GM18873 (cell line): ENCODE data around the gene NHSL2.
"Not testable (repeated sequence)": the region's sequence is repeated elsewhere in the genome, so short reads cannot be mapped to it uniquely, and the experiment has no call there.

Source experiments
- ATAC-seq: cut with Tn5 transposase; IDR thresholded peaks from one replicate; pipeline ENCODE4 v1.9.1; 2021; ENCODE audit warnings: mild to moderate bottlenecking, moderate library complexity, moderate number of reproducible peaks; ENCODE audit not compliant: unreplicated experiment, low FRiP score

The NHSL2 gene

DNA sequence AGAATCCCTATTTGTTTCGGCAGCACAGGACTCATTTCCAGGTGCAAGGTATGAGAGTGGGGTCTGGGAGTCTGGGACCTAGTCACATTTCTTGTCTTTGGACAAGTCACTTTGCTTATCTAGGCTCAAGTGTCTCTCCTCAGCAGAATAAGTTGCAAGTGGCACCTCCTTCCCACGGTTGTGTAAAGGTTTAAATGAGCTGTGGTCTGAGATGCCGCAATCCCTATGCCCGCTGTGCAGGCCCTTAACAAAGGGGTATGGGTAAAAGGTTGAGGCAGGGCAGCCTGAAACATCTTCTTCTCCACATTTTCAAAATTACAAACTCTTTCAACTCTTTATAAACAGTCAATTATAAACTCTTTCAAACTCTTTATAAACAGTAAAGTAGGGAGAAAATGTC, 127.4 kb downstream of the NHSL2 start:
- ATAC-seq, result no peak

DNA sequence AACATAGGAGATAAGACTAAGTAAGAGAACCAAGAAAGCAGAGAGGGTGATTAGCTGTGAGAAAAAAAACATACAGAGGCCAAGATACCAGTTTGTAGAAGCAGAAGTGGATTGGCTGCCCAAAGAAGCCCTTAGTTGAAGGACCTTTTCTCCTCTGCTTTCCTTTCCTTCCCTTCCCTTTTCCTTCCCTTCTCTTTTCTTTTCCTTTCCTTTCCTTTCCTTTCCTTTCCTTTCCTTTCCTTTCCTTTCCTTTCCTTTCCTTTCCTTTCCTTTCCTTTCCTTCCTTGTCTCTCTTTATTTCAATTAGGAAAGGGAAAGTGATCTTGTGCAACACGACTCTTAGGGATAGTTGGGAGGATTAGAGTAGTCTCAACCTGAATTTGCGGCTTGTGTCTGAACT, 128.2 kb downstream of the NHSL2 start:
- no peak for ATAC-seq

DNA sequence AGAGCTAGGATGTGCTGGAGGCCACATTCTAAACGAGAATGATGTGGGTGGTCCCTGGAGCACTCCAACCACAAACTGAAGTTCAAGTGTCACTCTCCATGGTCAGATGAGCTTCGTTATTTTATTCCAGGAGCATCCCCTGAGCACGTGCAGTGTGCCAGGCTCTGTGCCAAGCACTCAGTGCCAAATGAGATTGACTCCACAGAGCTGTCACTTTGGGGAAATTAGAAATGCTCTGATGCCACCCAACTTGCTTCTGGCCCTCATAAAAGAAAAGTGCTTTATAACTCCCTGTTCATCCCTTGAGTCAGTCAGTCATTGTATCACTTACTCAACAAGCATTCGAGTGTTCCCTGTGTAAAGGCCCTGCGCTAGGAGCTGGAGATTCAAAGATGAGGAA, 129.9 kb downstream of the NHSL2 start:
- ATAC-seq, result no peak

DNA sequence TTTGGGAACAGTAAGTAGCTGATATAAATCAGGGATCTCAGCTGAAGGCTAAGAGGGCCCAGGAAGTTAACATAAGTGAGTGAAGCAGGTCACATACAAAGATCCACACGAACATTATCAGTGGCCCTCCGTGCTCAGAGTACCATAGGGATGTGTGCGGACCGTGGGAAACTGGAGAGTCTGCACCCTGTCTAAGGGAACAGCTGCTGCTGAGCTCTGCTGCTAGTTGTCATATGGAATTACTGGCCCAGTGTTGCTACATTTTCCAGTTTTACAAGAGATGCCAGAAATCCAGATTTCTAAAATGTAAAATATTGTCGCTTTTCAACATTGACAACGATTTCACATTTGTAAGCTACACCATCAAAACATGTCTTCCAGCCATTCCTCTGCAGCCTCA, 130.5 kb downstream of the NHSL2 start:
- no peak for ATAC-seq

DNA sequence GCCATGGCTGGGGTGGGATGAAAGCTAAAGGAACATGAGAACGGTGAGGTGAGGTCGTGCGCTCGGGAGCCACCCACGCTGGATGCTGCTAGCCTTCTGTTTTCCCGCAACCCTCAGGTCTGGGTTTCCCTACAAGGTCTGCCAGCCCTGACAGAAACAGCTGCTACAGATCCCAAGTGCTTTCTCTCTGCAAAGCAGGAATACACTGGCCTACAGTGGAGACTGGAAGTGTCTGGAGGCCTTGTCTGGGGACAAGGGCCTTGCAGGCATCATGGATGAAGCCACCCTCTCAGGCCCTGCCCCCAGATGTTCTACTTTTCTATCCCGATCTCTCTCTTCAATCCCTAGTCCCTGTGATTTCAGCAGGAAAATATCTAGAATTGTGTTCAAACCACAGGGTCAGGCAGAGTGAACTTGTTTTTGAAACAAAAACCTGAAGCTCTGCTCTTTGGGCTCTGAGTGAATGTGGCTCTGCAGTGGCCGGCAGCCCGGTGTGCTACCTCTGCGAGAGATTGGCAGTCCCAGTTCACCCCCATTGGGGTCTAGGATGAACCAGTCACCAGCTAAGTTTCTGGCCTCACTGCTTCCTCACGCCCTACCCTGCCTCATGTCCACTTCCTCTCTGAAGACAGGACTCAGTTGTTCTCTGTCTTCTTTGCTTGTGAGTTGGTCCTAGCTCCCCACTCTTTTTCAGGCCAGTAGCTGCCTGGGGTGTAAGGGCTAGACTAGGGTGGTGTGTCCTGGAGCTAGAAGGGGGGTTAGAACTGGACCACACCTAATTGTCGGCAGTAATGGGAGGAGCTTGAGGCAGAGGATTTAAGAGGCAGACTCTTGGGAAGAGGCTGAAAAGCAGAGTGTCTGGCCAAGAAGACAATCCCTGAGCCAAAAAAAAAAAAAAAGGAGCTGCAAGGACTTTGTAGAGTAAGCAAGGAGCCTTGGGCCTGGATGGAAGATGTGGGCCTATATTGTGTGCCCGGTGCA, 131.5 kb downstream of the NHSL2 start:
- ATAC-seq, result no peak

DNA sequence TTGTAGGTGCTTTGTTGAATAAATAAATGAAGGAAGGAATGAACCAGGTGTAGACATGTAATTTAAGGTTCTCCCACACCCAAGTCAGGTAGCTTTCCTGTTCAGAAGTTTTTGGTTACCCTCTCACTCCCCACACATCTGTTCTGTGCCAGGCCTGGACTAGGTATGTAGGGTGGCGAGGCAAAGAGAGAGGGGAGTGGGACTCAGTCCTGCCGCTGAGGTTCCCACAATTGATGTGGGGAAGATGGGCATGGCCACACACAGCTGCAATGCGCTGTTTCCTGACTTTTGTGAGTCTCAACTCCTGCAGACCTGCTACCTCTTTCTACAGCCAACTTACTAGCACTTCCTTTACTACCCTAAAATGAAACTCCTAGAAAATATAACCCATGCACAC, 132.2 kb downstream of the NHSL2 start:
- ATAC-seq, result no peak

DNA sequence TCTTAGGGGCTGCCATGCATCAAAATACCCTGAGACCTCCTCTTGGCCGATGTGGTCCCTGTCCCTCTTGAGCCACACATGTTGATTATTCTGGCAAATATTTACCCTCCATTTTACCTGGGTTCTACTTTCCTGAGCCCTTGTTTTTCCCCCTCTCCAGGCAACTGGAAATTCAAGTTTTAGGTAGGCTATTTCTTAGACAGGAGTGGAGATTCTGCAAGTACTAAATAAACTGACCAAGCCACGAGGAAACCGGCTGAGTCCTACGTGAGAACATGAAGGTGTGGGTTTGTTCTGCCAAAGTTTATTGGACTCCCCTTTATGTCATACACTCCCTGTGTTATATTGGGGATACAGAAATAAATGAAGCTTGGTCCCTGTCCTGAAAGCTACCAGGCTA, 133.0 kb downstream of the NHSL2 start:
- no peak for ATAC-seq

DNA sequence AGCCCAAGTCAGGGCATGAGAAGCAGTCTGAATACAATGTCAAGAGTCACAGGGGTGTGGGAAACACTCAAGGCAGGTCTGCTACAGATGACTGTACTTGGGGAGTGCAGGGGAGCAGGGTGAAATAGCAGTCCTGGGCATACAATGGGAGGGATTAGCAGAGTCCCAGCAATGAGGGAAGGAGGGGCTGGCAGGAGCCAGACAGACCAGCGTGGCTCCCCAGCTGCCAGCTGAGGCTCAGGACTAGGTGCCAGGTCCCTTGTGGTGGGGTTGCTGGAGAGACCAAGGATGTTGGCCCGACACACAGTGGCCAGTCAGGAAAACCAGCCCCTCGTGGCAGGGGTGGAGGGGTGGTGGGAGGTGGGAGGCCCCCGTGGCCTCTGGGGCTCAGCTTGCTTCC, 134.5 kb downstream of the NHSL2 start:
- no peak for ATAC-seq

DNA sequence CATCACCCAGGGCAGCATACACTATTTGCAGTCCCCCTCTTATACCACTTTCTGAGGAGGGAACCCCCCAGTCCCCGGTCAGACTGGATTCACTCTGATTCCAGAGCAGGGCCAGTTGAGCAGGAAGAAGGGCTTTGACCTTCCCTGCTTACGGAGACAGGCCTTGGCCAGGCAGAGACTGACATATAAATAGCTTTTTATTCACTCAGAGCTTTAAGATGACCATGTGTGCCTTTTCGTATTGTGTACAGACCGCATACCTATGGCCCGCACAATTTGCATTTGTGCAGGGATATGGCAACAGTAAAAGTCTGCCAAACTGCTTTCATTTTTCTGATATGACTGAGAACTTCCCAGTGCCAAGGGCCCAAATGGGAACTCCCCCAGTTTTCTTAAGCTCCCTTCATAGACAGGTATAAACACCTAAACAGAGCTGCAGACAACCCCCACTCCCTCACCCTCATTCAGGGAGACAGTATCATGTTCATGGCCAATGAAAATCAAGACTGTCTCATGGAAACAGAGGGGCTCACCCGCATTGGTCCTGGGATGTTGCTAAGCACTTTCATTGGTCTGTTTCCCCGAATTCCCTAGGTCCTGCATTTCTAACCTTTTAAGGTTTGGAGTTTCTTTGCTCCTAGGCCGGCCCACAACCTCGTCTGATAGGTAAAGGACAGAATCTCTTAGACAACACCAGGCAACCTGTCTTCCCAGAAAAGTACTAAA, 135.1 kb downstream of the NHSL2 start:
- no peak for ATAC-seq

DNA sequence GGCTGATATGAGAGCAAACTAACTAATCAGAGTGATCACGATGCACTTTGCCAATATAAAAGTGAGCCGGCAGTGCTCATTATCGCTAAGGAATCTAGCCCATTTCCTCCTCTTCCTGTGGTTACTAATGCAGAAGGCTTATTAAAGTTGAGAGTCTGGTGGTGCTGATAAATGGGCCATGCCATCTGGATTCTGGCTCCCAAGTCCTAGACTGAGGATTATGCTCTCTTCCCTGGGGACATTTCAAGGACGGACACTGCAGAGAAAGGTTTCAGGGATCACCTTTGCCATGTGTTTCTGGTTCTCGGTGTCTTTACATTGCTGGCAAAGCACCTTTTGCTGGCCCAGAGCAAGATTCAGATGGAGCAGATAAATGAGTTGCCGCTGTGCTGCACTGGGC, 135.8 kb downstream of the NHSL2 start:
- ATAC-seq, result no peak

DNA sequence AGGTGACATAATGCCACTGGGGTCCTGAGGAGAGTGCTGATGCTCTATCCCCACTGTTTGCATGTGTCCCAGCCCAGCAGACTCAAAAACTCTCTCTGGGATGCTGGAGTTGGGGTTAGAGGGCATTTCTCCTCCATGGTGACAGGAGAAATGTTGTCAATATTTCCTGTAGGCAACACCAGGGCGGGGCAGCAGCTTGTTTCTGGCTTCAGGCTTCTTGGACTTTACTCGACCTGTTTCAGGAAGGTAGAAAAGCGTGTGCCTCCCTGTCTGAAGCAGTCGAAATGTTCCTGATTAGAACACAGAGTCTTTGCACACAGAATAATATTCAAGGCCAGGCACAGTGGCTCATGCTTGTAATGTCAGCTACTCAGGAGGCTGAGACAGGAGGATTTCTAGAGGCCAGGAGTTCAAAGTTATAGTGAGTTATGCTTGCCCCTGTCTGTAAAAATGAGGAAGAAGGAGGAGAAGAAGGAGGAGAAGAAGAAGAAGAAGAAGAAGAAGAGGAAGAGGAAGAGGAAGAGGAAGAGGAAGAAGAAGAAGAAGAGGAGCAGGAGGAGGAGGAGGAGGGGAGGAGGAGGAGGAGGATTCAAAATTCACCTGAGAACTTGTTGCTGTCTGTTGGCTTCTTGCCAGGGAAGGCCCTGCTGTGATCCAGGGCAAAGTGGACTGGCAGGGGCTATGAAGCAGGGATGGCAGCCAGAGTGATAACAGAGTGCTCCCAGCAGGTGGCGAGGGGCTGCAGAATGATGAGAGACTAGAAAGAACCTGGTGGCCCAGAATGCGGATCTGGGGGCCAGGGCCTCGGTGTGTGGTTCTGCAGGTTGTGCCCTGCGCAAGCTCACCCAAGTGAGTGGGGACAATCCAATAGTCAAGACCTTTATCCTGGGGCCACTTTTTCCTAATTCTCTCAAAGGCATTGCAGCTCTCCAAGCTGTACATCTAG, 138.1 kb downstream of the NHSL2 start:
- no peak for ATAC-seq

DNA sequence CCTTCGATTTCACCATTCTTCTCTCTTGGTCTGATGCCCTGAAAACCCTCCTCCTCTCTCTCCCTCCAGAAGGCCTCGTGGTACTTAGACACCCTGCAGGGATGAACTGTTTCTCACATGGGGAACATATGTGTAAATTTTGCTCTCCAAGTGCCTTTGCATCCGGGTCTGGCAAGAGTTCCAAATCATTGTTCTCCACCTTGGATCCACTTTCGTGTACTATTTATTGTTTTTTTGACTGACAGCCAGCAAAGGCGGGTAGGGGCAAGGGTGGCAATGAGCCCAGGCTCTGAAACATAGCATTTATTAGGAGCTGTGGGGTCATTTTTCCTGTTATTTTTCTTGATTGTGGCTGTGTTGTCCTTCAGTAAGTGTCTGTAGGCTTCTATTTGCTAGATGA, 139.4 kb downstream of the NHSL2 start:
- ATAC-seq, result no peak

DNA sequence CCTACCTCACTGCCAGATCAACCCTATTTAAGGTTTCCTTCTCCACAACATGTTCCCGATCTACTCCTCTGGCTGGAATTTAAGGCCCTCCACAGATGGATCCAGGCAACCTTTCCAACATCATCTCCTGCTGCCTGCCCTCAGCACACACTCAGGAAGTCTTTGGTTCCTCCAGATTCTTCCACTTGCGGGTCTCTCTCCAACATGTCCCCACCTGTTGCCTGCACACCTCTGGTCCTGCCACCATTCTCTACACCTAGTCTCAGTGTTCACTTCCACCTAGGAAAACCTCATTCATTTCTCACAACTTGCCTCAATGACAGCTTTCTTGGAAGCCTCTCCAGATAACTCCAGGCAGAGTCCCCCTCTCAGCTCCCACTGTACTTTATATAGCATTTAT, 140.9 kb downstream of the NHSL2 start:
- no peak for ATAC-seq

DNA sequence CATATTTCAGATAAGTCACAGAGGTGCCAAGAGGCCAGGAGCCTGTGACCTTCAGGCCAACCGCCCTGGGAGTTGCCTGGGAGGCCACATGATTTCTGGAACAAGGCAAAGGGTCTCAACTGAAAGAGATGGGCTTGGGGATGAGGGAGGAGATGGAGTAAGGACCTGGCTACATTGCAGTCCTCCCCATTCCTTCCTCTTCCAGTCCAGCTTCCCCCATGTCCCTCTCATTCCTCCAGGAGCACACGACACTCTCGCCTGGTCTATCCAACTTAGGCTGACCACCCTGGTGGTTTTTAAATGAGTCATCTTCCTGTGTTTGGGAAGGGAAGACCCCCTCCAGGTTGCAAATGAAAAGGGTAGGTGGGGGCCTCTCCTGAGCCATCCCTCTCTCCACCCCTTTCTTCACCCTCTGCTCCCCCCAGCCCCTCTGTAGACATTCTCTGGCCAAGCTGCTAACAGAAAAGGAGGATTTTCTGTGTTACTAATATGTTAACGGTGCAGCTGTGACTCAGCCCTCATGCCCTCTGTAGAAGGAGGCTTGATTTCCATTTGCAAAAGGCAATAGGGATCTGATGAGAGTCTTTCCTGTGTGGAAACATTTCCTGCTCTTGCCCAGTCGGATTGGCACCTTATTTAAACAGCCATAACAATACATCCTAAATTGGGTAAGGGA, 141.9 kb downstream of the NHSL2 start:
- ATAC-seq, result no peak

DNA sequence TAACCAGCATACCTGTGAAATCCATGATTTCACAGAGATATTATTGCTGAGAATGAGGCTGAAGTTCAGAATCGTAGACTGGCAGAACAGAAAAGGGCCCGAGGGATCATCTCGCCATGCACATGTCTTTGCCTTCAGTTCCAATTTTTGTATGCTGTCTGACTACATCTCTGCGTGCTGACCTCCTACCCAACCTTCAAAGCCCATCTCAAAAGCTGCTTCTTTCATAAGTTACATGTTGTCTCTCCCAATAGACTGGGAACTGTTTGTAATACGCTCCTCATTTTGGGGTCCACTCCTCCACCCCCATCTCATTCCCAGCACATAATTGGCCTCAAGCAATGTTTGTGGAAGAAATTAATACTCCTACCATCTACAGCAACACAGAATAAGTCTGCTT, 142.9 kb downstream of the NHSL2 start:
- no peak for ATAC-seq

DNA sequence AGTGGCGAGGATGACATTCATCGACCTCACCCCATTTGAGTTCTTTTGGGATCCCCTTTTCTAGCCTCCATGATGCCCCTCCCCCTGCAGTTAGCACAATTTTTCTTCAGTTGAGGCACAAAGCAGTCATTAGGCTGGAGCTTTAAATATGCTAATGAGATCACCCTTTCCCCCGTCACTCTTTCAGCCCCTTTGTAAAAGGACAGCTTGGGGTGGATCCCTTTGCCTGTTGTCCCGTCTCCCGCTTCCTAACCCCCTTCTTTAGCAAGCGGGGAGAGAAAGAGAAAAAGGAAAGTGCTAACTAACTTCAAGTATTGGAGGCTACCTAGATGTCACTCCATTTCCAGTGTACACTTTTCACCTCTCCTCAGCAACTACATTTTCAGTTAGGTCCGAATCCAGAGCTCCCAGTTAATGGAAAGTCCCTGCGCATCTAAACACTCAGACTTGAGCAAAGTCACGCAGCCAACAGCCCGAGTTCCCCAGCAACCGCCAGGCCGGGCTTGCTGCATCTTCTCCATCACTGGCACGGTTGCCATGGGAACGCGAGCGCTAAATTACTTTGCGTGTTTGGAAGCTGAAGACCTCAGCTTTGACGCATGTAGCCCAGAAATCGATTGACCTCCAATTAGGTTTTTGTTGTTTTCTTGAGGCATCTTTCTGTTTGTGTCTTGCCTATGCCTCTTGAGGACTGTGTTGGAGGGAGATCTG, 144.3 kb downstream of the NHSL2 start:
- ATAC-seq, result no peak

DNA sequence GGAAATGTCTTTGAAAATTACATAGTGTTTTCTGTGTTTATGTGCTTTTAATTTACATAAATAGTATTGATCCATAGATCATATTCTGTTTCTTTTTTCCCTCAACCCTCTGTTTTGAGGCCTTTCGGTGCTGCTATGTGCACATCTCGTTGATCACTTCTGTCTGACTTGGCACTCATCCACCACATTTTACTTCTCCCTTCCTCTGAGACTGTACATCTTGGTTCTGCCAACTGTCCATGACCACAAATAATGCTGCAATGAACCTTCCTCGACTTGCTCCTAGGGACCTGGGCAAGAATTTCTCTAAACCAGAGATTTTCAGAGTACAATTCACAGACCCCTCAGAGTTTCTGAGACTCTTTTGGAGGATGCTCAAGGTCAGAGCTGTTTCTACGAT, 146.7 kb downstream of the NHSL2 start:
- ATAC-seq, result no peak

DNA sequence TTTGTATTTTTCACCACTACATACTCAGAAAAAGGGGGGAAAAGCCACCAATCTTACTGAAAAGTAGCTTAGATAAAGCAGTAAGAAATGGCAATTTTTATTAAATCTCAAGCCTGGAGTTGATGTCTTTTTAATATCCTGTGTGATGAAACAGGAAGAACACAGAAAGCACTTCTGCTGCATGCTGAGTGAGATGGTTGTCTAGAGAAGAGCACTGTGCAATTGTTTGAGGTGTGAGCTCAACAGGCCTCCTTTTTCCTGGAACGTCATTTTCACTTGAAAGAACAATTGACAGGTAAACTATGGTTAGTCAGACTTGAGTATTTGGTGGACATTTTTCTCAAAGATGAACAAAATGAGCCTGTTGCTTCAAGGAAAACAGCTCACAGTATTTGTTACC, 147.2 kb downstream of the NHSL2 start:
- ATAC-seq, result no peak

DNA sequence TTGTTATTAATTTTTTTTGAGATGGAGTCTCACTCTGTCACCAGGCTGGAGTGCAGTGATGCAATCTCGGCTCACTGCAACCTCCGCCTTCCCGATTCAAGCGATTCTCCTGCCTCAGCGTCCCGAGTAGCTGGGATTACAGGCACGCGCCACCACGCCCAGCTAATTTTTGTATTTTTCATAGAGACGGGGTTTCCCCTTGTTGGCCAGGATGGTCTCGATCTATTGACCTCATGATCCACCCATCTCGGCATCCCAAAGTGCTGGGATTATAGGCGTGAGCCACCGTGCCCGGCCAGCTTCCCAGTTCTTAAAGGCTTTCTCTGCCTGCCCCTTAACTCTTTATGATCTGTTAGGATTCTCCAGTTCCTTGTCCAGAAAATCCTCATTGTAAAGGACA, 147.7 kb downstream of the NHSL2 start:
- ATAC-seq, result not testable (repeated sequence)
